Cortex of kidney (tissue), 1 donor: Measurements from ENCODE around the gene MUC6.

Experiments
- DNase-seq: peaks from one replicate; lab custom pipeline; 2025; lab: John Stamatoyannopoulos, UW

Gene MUC6

GRCh38 chr11:1038361-1038760 is 1.8 kb upstream of the MUC6 start:
- DNase-seq, result no peak

GRCh38 chr11:1037506-1038055 is 1.1 kb upstream of the MUC6 start:
- DNase-seq, result no peak

- DNase-seq, result no peak
Measured at GRCh38 chr11:1036931-1037330, 413 bp upstream of the MUC6 start.

GRCh38 chr11:1035577-1036283 is 788 bp downstream of the MUC6 start:
- DNase-seq, result no peak

- no peak for DNase-seq
Measured at GRCh38 chr11:1034456-1035295, 1.8 kb downstream of the MUC6 start.

- no peak for DNase-seq
Measured at GRCh38 chr11:1034001-1034400, 2.5 kb downstream of the MUC6 start.

- no peak for DNase-seq
Measured at GRCh38 chr11:1033016-1033798, 3.3 kb downstream of the MUC6 start.

- no peak for DNase-seq
Measured at GRCh38 chr11:1032310-1032891, 4.1 kb downstream of the MUC6 start.

- DNase-seq, result no peak
Measured at GRCh38 chr11:1031121-1031899, 5.2 kb downstream of the MUC6 start.

GRCh38 chr11:1030556-1030955 is 6.0 kb downstream of the MUC6 start:
- DNase-seq, result no peak

GRCh38 chr11:1030086-1030485 is 6.4 kb downstream of the MUC6 start:
- DNase-seq, result no peak

- no peak for DNase-seq
Measured at GRCh38 chr11:1029654-1030053, 6.9 kb downstream of the MUC6 start.

GRCh38 chr11:1029051-1029450 is 7.5 kb downstream of the MUC6 start:
- DNase-seq, result no peak

- no peak for DNase-seq
Measured at GRCh38 chr11:1028616-1029015, 7.9 kb downstream of the MUC6 start.

GRCh38 chr11:1028291-1028540 is 8.3 kb downstream of the MUC6 start:
- no peak for DNase-seq

- DNase-seq, result no peak
Measured at GRCh38 chr11:1027483-1028290, 8.8 kb downstream of the MUC6 start.

- no peak for DNase-seq
Measured at GRCh38 chr11:1026641-1027482, 9.7 kb downstream of the MUC6 start.

GRCh38 chr11:1026163-1026450 is 10.4 kb downstream of the MUC6 start:
- no peak for DNase-seq

- no peak for DNase-seq
Measured at GRCh38 chr11:1025410-1026162, 10.9 kb downstream of the MUC6 start.
